Neural cell (in vitro differentiated cells): ENCODE results near the gene PRKCE. TPM values are rescaled to one million over a fixed set of nuclear protein-coding genes. Genes with fewer than 3 reads are reported as not detected.

Source experiments
- H2AFZ ChIP-seq: fragments of 200-600, 300-800 bp; sonication (generic), shearing (Covaris generic); 2 replicates; pipeline ENCODE4 v1.6.0; 2014; ENCODE audit warnings: low read depth, mild to moderate bottlenecking, antibody characterized with exemption, low read length, moderate library complexity
- H3F3A ChIP-seq: fragments of 200-600 bp; shearing (Covaris generic); 2 replicates; pipeline ENCODE4 v1.6.1; 2016; ENCODE audit warnings: mild to moderate bottlenecking, moderate library complexity, mixed read lengths, antibody characterized with exemption, low read length; ENCODE audit not compliant: insufficient read depth, poor library complexity, severe bottlenecking
- H3K27ac ChIP-seq: fragments of 200-600, 300-800 bp; sonication (generic), shearing (Covaris generic); 2 replicates; pipeline ENCODE4 v1.5.1; 2014; ENCODE audit warnings: mild to moderate bottlenecking, low read length, moderate library complexity
- H3K27me3 ChIP-seq: fragments of 300-800, 200-600 bp; sonication (generic), shearing (Covaris generic); 2 replicates; pipeline ENCODE4 v1.6.0; 2014; ENCODE audit warnings: mild to moderate bottlenecking, low read depth, low read length, moderate library complexity; ENCODE audit not compliant: insufficient read depth
- H3K36me3 ChIP-seq: fragments of 300-800, 200-600 bp; sonication (generic), shearing (Covaris generic); 2 replicates; pipeline ENCODE4 v1.5.1; 2014; ENCODE audit warnings: mild to moderate bottlenecking, antibody characterized with exemption, low read length, moderate library complexity; ENCODE audit not compliant: insufficient read depth
- H3K4me2 ChIP-seq: fragments of 300-800, 200-600 bp; sonication (generic), shearing (Covaris generic); 2 replicates; pipeline ENCODE4 v1.6.0; 2014; ENCODE audit warnings: mild to moderate bottlenecking, low read length
- H3K4me3 ChIP-seq: fragments of 300-800, 200-600 bp; sonication (generic), shearing (Covaris generic); 2 replicates; pipeline ENCODE4 v1.5.1; 2014; ENCODE audit warnings: mild to moderate bottlenecking, low read length, moderate library complexity
- H3K79me2 ChIP-seq: fragments of 200-600 bp; shearing (Covaris generic); replicated peaks from 2 replicates; pipeline ENCODE4 v1.6.0; 2014; ENCODE audit warnings: mild to moderate bottlenecking, low read length, moderate library complexity; ENCODE audit not compliant: insufficient read depth
- H3K9ac ChIP-seq: fragments of 300-800, 200-600 bp; sonication (generic), shearing (Covaris generic); 2 replicates; pipeline ENCODE4 v1.6.1; 2016; ENCODE audit warnings: mild to moderate bottlenecking, low read length, mixed read lengths
- H3K9me2 ChIP-seq: fragments of 200-600 bp; shearing (Covaris generic); 2 replicates; pipeline ENCODE4 v1.6.1; 2016; ENCODE audit warnings: mild to moderate bottlenecking, low read length, mixed read lengths; ENCODE audit not compliant: insufficient read depth
- H3K9me3 ChIP-seq: fragments of 200-600, 300-800 bp; sonication (generic), shearing (Covaris generic); 2 replicates; pipeline ENCODE4 v1.6.1; 2016; ENCODE audit warnings: mild to moderate bottlenecking, mixed run types, low read length, moderate library complexity, mixed read lengths
- H4K20me1 ChIP-seq: fragments of 200-600 bp; shearing (Covaris generic); 2 replicates; pipeline ENCODE4 v1.6.1; 2016; ENCODE audit warnings: mild to moderate bottlenecking, mixed run types; ENCODE audit not compliant: insufficient read depth
- CTCF ChIP-seq: fragments of 450-650 bp; IDR thresholded peaks from 2 replicates; pipeline ENCODE4 v1.5.1; 2014; ENCODE audit warnings: antibody characterized with exemption, mild to moderate bottlenecking, moderate library complexity; ENCODE audit not compliant: poor library complexity, severe bottlenecking
- EP300 ChIP-seq: fragments of 450-650 bp; conservative IDR thresholded peaks from 2 replicates; pipeline ENCODE4 v1.6.1; 2014; ENCODE audit warnings: antibody characterized with exemption, mild to moderate bottlenecking, moderate library complexity; ENCODE audit not compliant: poor library complexity, severe bottlenecking
- EZH2 ChIP-seq: fragments of 200-600, 300-800 bp; shearing (Covaris generic), sonication (generic); IDR thresholded peaks from 2 replicates; pipeline ENCODE4 v1.6.1; 2014; ENCODE audit warnings: antibody characterized with exemption, low read length, borderline replicate concordance, mild to moderate bottlenecking; ENCODE audit not compliant: insufficient read depth, poor library complexity, severe bottlenecking
- MXI1 ChIP-seq: fragments of 450-650 bp; conservative IDR thresholded peaks from 2 replicates; pipeline ENCODE4 v1.6.1; 2014; ENCODE audit warnings: antibody characterized with exemption, mild to moderate bottlenecking; ENCODE audit not compliant: poor library complexity, severe bottlenecking
- POLR2AphosphoS5 ChIP-seq: IDR thresholded peaks from 2 replicates; pipeline ENCODE4 v1.6.1; 2012
- RAD21 ChIP-seq: fragments of 450-650 bp; conservative IDR thresholded peaks from 2 replicates; pipeline ENCODE4 v1.6.1; 2014; ENCODE audit warnings: antibody characterized with exemption, mild to moderate bottlenecking, moderate library complexity
- SMC3 ChIP-seq: fragments of 450-650 bp; conservative IDR thresholded peaks from 2 replicates; pipeline ENCODE4 v1.6.1; 2014; ENCODE audit warnings: antibody characterized with exemption, mild to moderate bottlenecking, moderate library complexity; ENCODE audit not compliant: poor library complexity
- TAF1 ChIP-seq: IDR thresholded peaks from 2 replicates; pipeline ENCODE4 v1.6.1; 2012; ENCODE audit warnings: low read depth
- polyA plus RNA-seq: library from polyadenylated mRNA; depleted of rRNA; stranded (reverse); fragments of >200 nt; gene quantifications from 2 replicates; pipeline ENCODE4 v1.2.3, GENCODE V29; 2014
- TF ChIP-seq, protein P1 (sequence below): IDR thresholded peaks from 2 replicates; pipeline ENCODE4 v1.6.1; 2012; ENCODE audit warnings: borderline replicate concordance

Gene PRKCE
- polyA plus RNA-seq, 1 donor from 2014 or later = 5.4 TPM

DNA sequence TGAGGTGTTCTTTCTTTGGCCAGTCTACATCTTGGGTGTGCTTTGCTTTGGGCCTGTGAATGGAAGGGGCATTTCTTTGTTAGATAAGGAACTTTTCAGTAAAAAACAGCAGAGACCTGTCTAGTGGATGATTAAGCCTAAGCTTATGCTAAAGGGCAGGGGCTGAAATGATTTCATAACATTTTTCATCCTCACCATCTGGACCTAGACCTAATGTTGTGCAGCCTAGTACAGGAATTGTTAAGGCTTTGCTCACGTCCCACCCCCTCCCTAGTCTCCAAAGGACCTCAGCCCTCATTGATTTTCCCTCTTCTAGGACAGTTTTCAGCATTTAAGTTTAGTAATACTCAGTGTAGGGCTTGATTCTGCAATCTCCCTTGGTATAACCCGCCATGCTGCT lies 111.8 kb downstream of the PRKCE start:
- Histone ChIP-seq H3K27ac (no peak overlapping the region), H3K9me3 (no peaks in the 10 kb centered on the region), H3K4me3 (no peak overlapping the region), H3K9ac (no peak overlapping the region), H2AFZ (no peak overlapping the region), H3K79me2 (no peaks in the 10 kb centered on the region), H3K9me2 (no peaks in the 10 kb centered on the region), H3K36me3 (no peaks in the 10 kb centered on the region), H3K27me3 (no peaks in the 10 kb centered on the region), H3F3A (no peaks in the 10 kb centered on the region), H4K20me1 (no peaks in the 10 kb centered on the region), H3K4me2 (no peak overlapping the region)
- no peak for TF ChIP-seq CTCF
- no peak for TF ChIP-seq POLR2AphosphoS5
- TF ChIP-seq SMC3 = no peak
- TF ChIP-seq MXI1 = no peak
- TF ChIP-seq EZH2 = no peak
- TF ChIP-seq TAF1 = no peak
- no peak for TF ChIP-seq RAD21
- no peak for TF ChIP-seq EP300
- TF ChIP-seq, protein P1, sequence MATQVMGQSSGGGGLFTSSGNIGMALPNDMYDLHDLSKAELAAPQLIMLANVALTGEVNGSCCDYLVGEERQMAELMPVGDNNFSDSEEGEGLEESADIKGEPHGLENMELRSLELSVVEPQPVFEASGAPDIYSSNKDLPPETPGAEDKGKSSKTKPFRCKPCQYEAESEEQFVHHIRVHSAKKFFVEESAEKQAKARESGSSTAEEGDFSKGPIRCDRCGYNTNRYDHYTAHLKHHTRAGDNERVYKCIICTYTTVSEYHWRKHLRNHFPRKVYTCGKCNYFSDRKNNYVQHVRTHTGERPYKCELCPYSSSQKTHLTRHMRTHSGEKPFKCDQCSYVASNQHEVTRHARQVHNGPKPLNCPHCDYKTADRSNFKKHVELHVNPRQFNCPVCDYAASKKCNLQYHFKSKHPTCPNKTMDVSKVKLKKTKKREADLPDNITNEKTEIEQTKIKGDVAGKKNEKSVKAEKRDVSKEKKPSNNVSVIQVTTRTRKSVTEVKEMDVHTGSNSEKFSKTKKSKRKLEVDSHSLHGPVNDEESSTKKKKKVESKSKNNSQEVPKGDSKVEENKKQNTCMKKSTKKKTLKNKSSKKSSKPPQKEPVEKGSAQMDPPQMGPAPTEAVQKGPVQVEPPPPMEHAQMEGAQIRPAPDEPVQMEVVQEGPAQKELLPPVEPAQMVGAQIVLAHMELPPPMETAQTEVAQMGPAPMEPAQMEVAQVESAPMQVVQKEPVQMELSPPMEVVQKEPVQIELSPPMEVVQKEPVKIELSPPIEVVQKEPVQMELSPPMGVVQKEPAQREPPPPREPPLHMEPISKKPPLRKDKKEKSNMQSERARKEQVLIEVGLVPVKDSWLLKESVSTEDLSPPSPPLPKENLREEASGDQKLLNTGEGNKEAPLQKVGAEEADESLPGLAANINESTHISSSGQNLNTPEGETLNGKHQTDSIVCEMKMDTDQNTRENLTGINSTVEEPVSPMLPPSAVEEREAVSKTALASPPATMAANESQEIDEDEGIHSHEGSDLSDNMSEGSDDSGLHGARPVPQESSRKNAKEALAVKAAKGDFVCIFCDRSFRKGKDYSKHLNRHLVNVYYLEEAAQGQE = no peak

DNA sequence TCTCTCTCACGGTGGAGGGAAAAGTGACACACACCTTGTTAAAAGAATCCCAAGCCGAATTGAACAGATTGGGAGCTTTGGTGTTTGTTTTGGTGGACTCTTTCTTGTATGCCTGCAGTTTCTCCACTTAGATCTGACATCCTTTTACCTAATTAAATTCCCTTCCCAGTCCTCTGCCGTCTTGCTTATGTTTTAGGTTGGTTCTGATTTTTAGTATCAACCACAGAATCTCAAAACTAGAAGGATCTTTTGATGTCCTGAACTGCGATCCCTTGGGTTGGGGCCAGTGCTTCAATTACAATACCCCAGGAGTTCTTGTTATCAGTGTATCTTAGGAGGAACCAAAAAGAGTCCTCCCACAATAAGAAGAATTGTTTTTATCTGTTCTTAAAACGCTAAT lies 112.3 kb downstream of the PRKCE start:
- H3K4me3 ChIP-seq = no peak overlapping the region
- no peaks in the 10 kb centered on the region for H3K79me2 ChIP-seq
- no peaks in the 10 kb centered on the region for H3K9me2 ChIP-seq
- no peaks in the 10 kb centered on the region for H3K9me3 ChIP-seq
- no peaks in the 10 kb centered on the region for H3K27me3 ChIP-seq
- H3K9ac ChIP-seq = no peak overlapping the region
- TF ChIP-seq POLR2AphosphoS5 = no peak
- no peak for TF ChIP-seq EZH2
- TF ChIP-seq, protein P1 = no peak
- TF ChIP-seq SMC3 = no peak
- no peak for TF ChIP-seq EP300
- no peak for TF ChIP-seq CTCF
- no peak for TF ChIP-seq RAD21
- no peak for TF ChIP-seq MXI1
- H3K4me2 ChIP-seq = no peak overlapping the region
- no peak overlapping the region for H3K27ac ChIP-seq
- no peaks in the 10 kb centered on the region for H3K36me3 ChIP-seq
- H2AFZ ChIP-seq = no peak overlapping the region
- no peaks in the 10 kb centered on the region for H4K20me1 ChIP-seq
- H3F3A ChIP-seq = no peaks in the 10 kb centered on the region
